ENCODE data around the gene SYP. TPM values are rescaled to one million over a fixed set of nuclear protein-coding genes. Genes with fewer than 3 reads are reported as not detected.

Gene SYP
- total RNA-seq, 1 experiment from 2014 or later, result 0.75 TPM

- no peak for TF ChIP-seq CTCF (IDR thresholded peaks at IDR 0.05; ENCODE audit: unreplicated experiment)
- H3K27me3 Mint-ChIP-seq (ENCODE audit: insufficient read depth, unreplicated experiment), result no peaks in the 10 kb centered on the region
- peaks cover 19% of the 10 kb centered on the region for H3K4me1 Mint-ChIP-seq (ENCODE audit: insufficient read depth, unreplicated experiment)
- CTCF ChIA-PET, result interaction anchor here (0.5 to 1.0 kb wide), 2 partner anchors 12 to 21 kb away, joined by 3 read pairs; no protein-coding TSS in a partner anchor
- peak within 1 kb of the TSS; percentile 88 for H3K4me3 Mint-ChIP-seq (ENCODE audit: unreplicated experiment)
- peak within 1 kb of the TSS; percentile 54 for H3K27ac Mint-ChIP-seq (ENCODE audit: low read depth, unreplicated experiment)
- peak; percentile 73 for DNase-seq (ENCODE audit: unreplicated experiment)
- BruUV-seq (replicated peaks), result no TSS peak
- intact Hi-C loops (cut with micrococcal nuclease), result no loop called here
- no peaks in the 10 kb centered on the region for H3K9me3 Mint-ChIP-seq (ENCODE audit: unreplicated experiment)
- H3K36me3 Mint-ChIP-seq (ENCODE audit: insufficient read depth, unreplicated experiment), result peaks cover 41% of the 10 kb centered on the region
- POLR2A ChIA-PET, result interaction anchor here (0.6 to 3.0 kb wide), 6 partner anchors 13 to 170 kb away, joined by 3 to 23 read pairs (median 3); partner anchors contain the start of gene GRIPAP1
These were observed 28.2 kb downstream of the SYP start, which contains the start of gene PLP2 for GRCh38 chrX:49171752-49172279. PLP2 (plus strand) TSS chrX:49171898; CDS start chrX:49172001, 103 bp downstream.

DNA sequence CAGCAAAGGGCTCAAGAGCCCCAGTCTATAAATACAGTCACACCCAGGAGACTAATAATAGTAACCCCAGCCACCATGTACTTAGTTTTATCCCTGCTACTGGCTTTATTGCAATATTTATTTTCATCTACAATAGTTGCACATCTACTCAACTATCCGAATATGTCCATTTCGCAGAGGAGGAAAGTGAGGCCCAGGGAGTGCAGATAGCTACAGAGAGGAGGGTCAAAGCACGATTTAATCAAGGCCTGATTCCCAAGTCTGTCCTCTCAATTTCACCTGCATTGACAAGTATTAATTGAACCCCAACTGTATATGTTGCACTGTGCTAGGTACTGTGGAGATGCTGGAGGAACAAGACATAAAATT lies 32.3 kb downstream of the SYP start:
- ChIA-PET CTCF (interaction anchor here (0.7 kb wide), 1 partner anchor 9 kb away, joined by 3 read pairs; no protein-coding TSS in a partner anchor), POLR2A (interaction anchor here (0.7 to 4.1 kb wide), 14 partner anchors 9 to 571 kb away, joined by 3 to 48 read pairs (median 8); partner anchors contain the start of genes CCDC120, OTUD5, PPP1R3F and PQBP1)
- H3K4me1 Mint-ChIP-seq (ENCODE audit: insufficient read depth, unreplicated experiment), result peaks cover 13% of the 10 kb centered on the region
- no peaks in the 10 kb centered on the region for H3K9me3 Mint-ChIP-seq (ENCODE audit: unreplicated experiment)
- TF ChIP-seq CTCF (IDR thresholded peaks at IDR 0.05; ENCODE audit: unreplicated experiment), result no peak
- intact Hi-C loops (cut with micrococcal nuclease), result no loop called here
- no peak for DNase-seq (ENCODE audit: unreplicated experiment)
- no TSS peak for BruUV-seq (replicated peaks)
- H3K36me3 Mint-ChIP-seq (ENCODE audit: insufficient read depth, unreplicated experiment), result peaks cover 8% of the 10 kb centered on the region
- H3K27ac Mint-ChIP-seq (ENCODE audit: low read depth, unreplicated experiment), result peak overlapping the region; percentile 97
- H3K4me3 Mint-ChIP-seq (ENCODE audit: unreplicated experiment), result peak overlapping the region; percentile 91
- H3K27me3 Mint-ChIP-seq (ENCODE audit: insufficient read depth, unreplicated experiment), result no peaks in the 10 kb centered on the region

GRCh38 chrX:49166914-49167739 lies 32.9 kb downstream of the SYP start:
- no peaks in the 10 kb centered on the region for H3K9me3 Mint-ChIP-seq (ENCODE audit: unreplicated experiment)
- TSS peak; percentile 50 for BruUV-seq (replicated peaks)
- H3K27me3 Mint-ChIP-seq (ENCODE audit: insufficient read depth, unreplicated experiment), result no peaks in the 10 kb centered on the region
- H3K4me1 Mint-ChIP-seq (ENCODE audit: insufficient read depth, unreplicated experiment), result peaks cover 13% of the 10 kb centered on the region
- intact Hi-C loops (cut with micrococcal nuclease), result loop anchor here (1.0 kb wide), 2 partner anchors 11 to 17 kb away; no protein-coding TSS in a partner anchor
- TF ChIP-seq CTCF (IDR thresholded peaks at IDR 0.05; ENCODE audit: unreplicated experiment), result no peak
- H3K27ac Mint-ChIP-seq (ENCODE audit: low read depth, unreplicated experiment), result peak overlapping the region; percentile 97
- H3K4me3 Mint-ChIP-seq (ENCODE audit: unreplicated experiment), result peak overlapping the region; percentile 91
- DNase-seq (ENCODE audit: unreplicated experiment), result peak; percentile 88
- CTCF ChIA-PET, result interaction anchor here (0.6 to 1.7 kb wide), 4 partner anchors 11 to 590 kb away, joined by 3 to 6 read pairs (median 4); no protein-coding TSS in a partner anchor
- H3K36me3 Mint-ChIP-seq (ENCODE audit: insufficient read depth, unreplicated experiment), result peaks cover 4% of the 10 kb centered on the region
- POLR2A ChIA-PET, result interaction anchor here (0.7 to 4.1 kb wide), 23 partner anchors 10 to 572 kb away, joined by 3 to 48 read pairs (median 6); partner anchors contain the start of genes CCDC120, GRIPAP1, HDAC6 and OTUD5

Measured in MCF 10A (cell line).